ENCODE data around the gene TMBIM6. TPM values are rescaled to one million over a fixed set of nuclear protein-coding genes. Genes with fewer than 3 reads are reported as not detected.
"Not testable (repeated sequence)": the region's sequence is repeated elsewhere in the genome, so short reads cannot be mapped to it uniquely, and the experiment has no call there.

The TMBIM6 gene
- polyA plus RNA-seq, 4 donors = 443 to 774 (median 723) TPM

- not testable (repeated sequence) for DNase-seq (ENCODE audit: low read depth in 4 of 4, low spot score in 3 of 4)
These were observed 20.0 kb upstream of the TMBIM6 start for GRCh38 chr12:49721355-49721754.

- DNase-seq (ENCODE audit: low read depth in 4 of 4, low spot score in 3 of 4) = no peak
These were observed 12.9 kb upstream of the TMBIM6 start for GRCh38 chr12:49728446-49728845.

- no peak for DNase-seq (ENCODE audit: low read depth in 4 of 4, low spot score in 3 of 4)
These were observed 11.3 kb upstream of the TMBIM6 start for GRCh38 chr12:49730050-49730449.

- DNase-seq (ENCODE audit: low read depth in 4 of 4, low spot score in 3 of 4) = no peak
These were observed 10.7 kb upstream of the TMBIM6 start for GRCh38 chr12:49730568-49731101.

GRCh38 chr12:49733219-49734017, 7.9 kb upstream of the TMBIM6 start:
- DNase-seq (ENCODE audit: low read depth in 4 of 4, low spot score in 3 of 4) = no peak

- not testable (repeated sequence) for DNase-seq (ENCODE audit: low read depth in 4 of 4, low spot score in 3 of 4)
These were observed 6.5 kb upstream of the TMBIM6 start for GRCh38 chr12:49734900-49735299.

GRCh38 chr12:49738721-49739120, 2.6 kb upstream of the TMBIM6 start:
- not testable (repeated sequence) for DNase-seq (ENCODE audit: low read depth in 4 of 4, low spot score in 3 of 4)

- DNase-seq (ENCODE audit: low read depth in 4 of 4, low spot score in 3 of 4) = not testable (repeated sequence)
These were observed 1.1 kb upstream of the TMBIM6 start for GRCh38 chr12:49740277-49740676.

GRCh38 chr12:49741882-49742620, 694 bp downstream of the TMBIM6 start:
- peak in 3 of 4 donors; percentile 33 to 40 (median 40) for DNase-seq (ENCODE audit: low read depth in 4 of 4, low spot score in 3 of 4)

GRCh38 chr12:49744363-49744885, 3.1 kb downstream of the TMBIM6 start:
- no peak for DNase-seq (ENCODE audit: low read depth in 4 of 4, low spot score in 3 of 4)

- no peak for DNase-seq (ENCODE audit: low read depth in 4 of 4, low spot score in 3 of 4)
These were observed 6.9 kb downstream of the TMBIM6 start for GRCh38 chr12:49748306-49748705.

GRCh38 chr12:49748800-49749199, 7.4 kb downstream of the TMBIM6 start:
- no peak for DNase-seq (ENCODE audit: low read depth in 4 of 4, low spot score in 3 of 4)

- DNase-seq (ENCODE audit: low read depth in 4 of 4, low spot score in 3 of 4) = no peak
These were observed 9.0 kb downstream of the TMBIM6 start for GRCh38 chr12:49750027-49750995.

GRCh38 chr12:49750996-49751393, 9.6 kb downstream of the TMBIM6 start:
- no peak for DNase-seq (ENCODE audit: low read depth in 4 of 4, low spot score in 3 of 4)

GRCh38 chr12:49761677-49762467, 20.5 kb downstream of the TMBIM6 start:
- no peak for DNase-seq (ENCODE audit: low read depth in 4 of 4, low spot score in 3 of 4)

- no peak for DNase-seq (ENCODE audit: low read depth in 4 of 4, low spot score in 3 of 4)
These were observed 21.1 kb downstream of the TMBIM6 start for GRCh38 chr12:49762468-49762847.

GRCh38 chr12:49763006-49763591, 21.7 kb downstream of the TMBIM6 start:
- DNase-seq (ENCODE audit: low read depth in 4 of 4, low spot score in 3 of 4) = no peak

GRCh38 chr12:49764126-49764525, 22.8 kb downstream of the TMBIM6 start:
- no peak for DNase-seq (ENCODE audit: low read depth in 4 of 4, low spot score in 3 of 4)

- no peak for DNase-seq (ENCODE audit: low read depth in 4 of 4, low spot score in 3 of 4)
These were observed 24.7 kb downstream of the TMBIM6 start for GRCh38 chr12:49766115-49766455.

Measured in left renal pelvis (tissue), 4 donors.